BE2C (cell line): ENCODE data around the gene KIAA1217.

Source experiments
- DNase-seq: peaks from one replicate; pipeline ENCODE4 v3.0.0-alpha.2; 2020
- H3K27me3 ChIP-seq: fragments of 250-450 bp; sonication (Bioruptor Pico); 2 replicates; pipeline ENCODE4 v1.5.1; 2020; ENCODE audit warnings: mild to moderate bottlenecking
- H3K36me3 ChIP-seq: fragments of 250-450 bp; sonication (Bioruptor Pico); 2 replicates; pipeline ENCODE4 v1.5.1; 2020; ENCODE audit warnings: mild to moderate bottlenecking
- H3K4me1 ChIP-seq: fragments of 250-450 bp; sonication (Bioruptor Pico); 2 replicates; pipeline ENCODE4 v1.5.1; 2020
- H3K4me3 ChIP-seq: 2 replicates; pipeline ENCODE4 v1.5.1; 2011; ENCODE audit warnings: low read depth, low read length
- H3K9me3 ChIP-seq: fragments of 250-450 bp; sonication (Bioruptor Pico); 2 replicates; pipeline ENCODE4 v1.5.1; 2020
- TF ChIP-seq, protein P1 (sequence below): IDR thresholded peaks from 2 replicates; pipeline ENCODE4 v1.5.1; 2012; ENCODE audit warnings: mild to moderate bottlenecking, low read depth, low read length

The KIAA1217 gene

DNA sequence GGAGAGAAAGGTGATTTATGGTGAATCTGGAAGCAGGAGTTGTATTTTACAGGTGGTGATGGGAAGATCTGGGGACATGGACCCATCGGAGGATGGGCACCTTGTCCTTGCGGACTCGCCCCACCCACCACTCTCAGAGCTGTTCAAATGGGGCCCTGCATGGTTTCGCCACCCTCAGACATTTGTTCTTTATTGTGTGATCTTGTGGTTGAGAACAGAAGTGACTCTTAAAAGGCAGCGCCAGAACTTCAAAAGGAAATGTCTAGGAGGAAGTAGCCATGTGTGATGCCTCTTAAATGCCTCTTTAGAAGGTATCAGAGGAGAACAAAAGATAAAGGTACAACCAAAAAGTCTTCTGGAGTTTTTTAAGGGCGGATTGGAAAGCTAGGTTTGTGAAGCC lies 205.7 kb downstream of the KIAA1217 start:
- TF ChIP-seq, protein P1, sequence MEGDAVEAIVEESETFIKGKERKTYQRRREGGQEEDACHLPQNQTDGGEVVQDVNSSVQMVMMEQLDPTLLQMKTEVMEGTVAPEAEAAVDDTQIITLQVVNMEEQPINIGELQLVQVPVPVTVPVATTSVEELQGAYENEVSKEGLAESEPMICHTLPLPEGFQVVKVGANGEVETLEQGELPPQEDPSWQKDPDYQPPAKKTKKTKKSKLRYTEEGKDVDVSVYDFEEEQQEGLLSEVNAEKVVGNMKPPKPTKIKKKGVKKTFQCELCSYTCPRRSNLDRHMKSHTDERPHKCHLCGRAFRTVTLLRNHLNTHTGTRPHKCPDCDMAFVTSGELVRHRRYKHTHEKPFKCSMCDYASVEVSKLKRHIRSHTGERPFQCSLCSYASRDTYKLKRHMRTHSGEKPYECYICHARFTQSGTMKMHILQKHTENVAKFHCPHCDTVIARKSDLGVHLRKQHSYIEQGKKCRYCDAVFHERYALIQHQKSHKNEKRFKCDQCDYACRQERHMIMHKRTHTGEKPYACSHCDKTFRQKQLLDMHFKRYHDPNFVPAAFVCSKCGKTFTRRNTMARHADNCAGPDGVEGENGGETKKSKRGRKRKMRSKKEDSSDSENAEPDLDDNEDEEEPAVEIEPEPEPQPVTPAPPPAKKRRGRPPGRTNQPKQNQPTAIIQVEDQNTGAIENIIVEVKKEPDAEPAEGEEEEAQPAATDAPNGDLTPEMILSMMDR = no peak
- Histone ChIP-seq H3K4me1 (no peaks in the 10 kb centered on the region), H3K27me3 (no peaks in the 10 kb centered on the region), H3K36me3 (no peaks in the 10 kb centered on the region), H3K4me3 (no peak overlapping the region), H3K9me3 (no peaks in the 10 kb centered on the region)
- no peak for DNase-seq

- no peaks in the 10 kb centered on the region for H3K4me1 ChIP-seq
- H3K36me3 ChIP-seq = no peaks in the 10 kb centered on the region
- H3K27me3 ChIP-seq = no peaks in the 10 kb centered on the region
- DNase-seq = peak; percentile 6
- H3K9me3 ChIP-seq = no peaks in the 10 kb centered on the region
- TF ChIP-seq, protein P1 = no peak
- H3K4me3 ChIP-seq = no peak overlapping the region
Observed at GRCh38 chr10:24415455-24416125, 206.7 kb downstream of the KIAA1217 start.

DNA sequence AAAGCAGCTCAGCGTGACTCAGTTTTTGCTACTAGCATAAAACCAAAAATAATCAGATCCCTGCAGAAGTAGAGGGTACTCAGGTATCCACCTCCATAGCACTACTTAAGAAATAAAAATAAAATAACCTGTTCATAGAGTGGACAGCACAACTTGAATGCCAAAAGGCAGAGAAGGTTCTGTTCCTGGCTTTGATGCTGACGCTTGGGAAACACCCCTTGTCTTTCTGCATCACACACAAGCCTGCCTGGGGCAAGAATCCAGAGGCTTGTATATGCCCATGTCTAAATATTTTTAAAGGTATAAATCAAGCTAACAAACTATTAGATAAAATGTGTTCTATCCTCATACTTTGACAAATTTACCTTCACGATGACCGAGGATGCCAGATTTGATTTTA lies 207.3 kb downstream of the KIAA1217 start:
- Histone ChIP-seq H3K36me3 (no peaks in the 10 kb centered on the region), H3K9me3 (no peaks in the 10 kb centered on the region), H3K4me3 (no peak overlapping the region), H3K27me3 (no peaks in the 10 kb centered on the region), H3K4me1 (no peaks in the 10 kb centered on the region)
- TF ChIP-seq, protein P1 = no peak
- no peak for DNase-seq

- H3K36me3 ChIP-seq = no peaks in the 10 kb centered on the region
- no peak for DNase-seq
- no peaks in the 10 kb centered on the region for H3K4me1 ChIP-seq
- no peak overlapping the region for H3K4me3 ChIP-seq
- H3K9me3 ChIP-seq = no peaks in the 10 kb centered on the region
- no peaks in the 10 kb centered on the region for H3K27me3 ChIP-seq
- TF ChIP-seq, protein P1 = no peak
Observed at GRCh38 chr10:24417053-24417452, 208.1 kb downstream of the KIAA1217 start.

DNA sequence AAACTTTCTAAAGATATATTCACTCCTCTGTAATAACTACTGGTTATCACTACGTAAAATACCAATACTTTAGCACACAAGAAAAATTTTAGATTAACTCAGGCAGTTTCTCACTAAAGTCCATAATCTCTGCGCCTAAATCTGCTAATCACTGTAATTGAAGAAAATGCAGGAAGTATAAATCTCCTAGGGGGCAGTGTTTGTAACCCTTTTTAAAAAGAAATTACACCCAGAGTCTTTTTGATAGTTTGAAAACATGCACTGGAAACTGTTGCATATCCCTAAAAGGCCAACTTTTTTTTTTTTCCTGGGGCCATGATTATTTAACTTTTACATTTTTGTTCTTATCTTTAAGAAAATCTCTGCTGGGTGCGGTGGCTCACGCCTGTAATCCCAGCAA lies 209.6 kb downstream of the KIAA1217 start:
- Histone ChIP-seq H3K9me3 (no peaks in the 10 kb centered on the region), H3K27me3 (no peaks in the 10 kb centered on the region), H3K36me3 (no peaks in the 10 kb centered on the region), H3K4me3 (no peak overlapping the region), H3K4me1 (no peaks in the 10 kb centered on the region)
- TF ChIP-seq, protein P1 = no peak
- DNase-seq = no peak

GRCh38 chr10:24419066-24419465 lies 210.1 kb downstream of the KIAA1217 start:
- no peak overlapping the region for H3K4me3 ChIP-seq

More at GRCh38 chr10:24419066-24419465, 210.1 kb downstream of the KIAA1217 start:
- TF ChIP-seq, protein P1 = no peak
- Histone ChIP-seq H3K36me3 (no peaks in the 10 kb centered on the region), H3K4me1 (no peaks in the 10 kb centered on the region), H3K9me3 (no peaks in the 10 kb centered on the region), H3K27me3 (no peaks in the 10 kb centered on the region)
- DNase-seq = no peak
